ENCODE measurements around the gene LCA5. TPM values are rescaled to one million over a fixed set of nuclear protein-coding genes. Genes with fewer than 3 reads are reported as not detected.

Gene LCA5
- total RNA-seq, 1 experiment from 2014 or later = 2.3 TPM

GRCh38 chr6:79495246-79495645 lies 42.0 kb downstream of the LCA5 start:
- H3K23ac ChIP-seq (ENCODE audit: insufficient read length, low read depth, low read length) = no peak overlapping the region
- peaks cover 7 to 12% of the 10 kb centered on the region in 2 experiments for H3K4me1 Mint-ChIP-seq
- H2AK5ac ChIP-seq (ENCODE audit: insufficient read length, low read length) = no peak overlapping the region
- H2BK12ac ChIP-seq (ENCODE audit: insufficient read length, low read depth, low read length) = no peak overlapping the region
- H4K20me1 ChIP-seq (ENCODE audit: control insufficient read depth, insufficient read depth, insufficient read length) = no peaks in the 10 kb centered on the region
- no peak overlapping the region for H2BK5ac ChIP-seq (ENCODE audit: insufficient read length, low read length)
- no CpG with 5 or more reads among the region's 10 CpGs for WGBS (ENCODE audit: extremely low coverage, insufficient read length, low lambda C conversion rate)
- H4K5ac ChIP-seq (ENCODE audit: insufficient read length, low read depth, low read length) = no peak overlapping the region
- H2AFZ ChIP-seq (ENCODE audit: low read length) = no peak overlapping the region
- H3K79me2 ChIP-seq (ENCODE audit: insufficient read depth, low read length) = no peaks in the 10 kb centered on the region
- no peak overlapping the region for H3K18ac ChIP-seq (ENCODE audit: insufficient read length, low read depth, low read length)
- H3K23me2 ChIP-seq (ENCODE audit: insufficient read length, low read depth, low read length, poor library complexity, severe bottlenecking) = no peaks in the 10 kb centered on the region
- H3K9ac ChIP-seq (ENCODE audit: extremely low read depth, insufficient read length, low read length) = no peak overlapping the region
- H3K27ac Mint-ChIP-seq = peak overlapping the region in 1 of 3 experiments; percentile 59; a peak in 1 of 7 replicates
- H3K27me3 Mint-ChIP-seq (ENCODE audit: low read depth) = no peaks in the 10 kb centered on the region
- no peaks in the 10 kb centered on the region; a peak in 1 of 5 replicates for H3K9me3 Mint-ChIP-seq
- H3K36me3 Mint-ChIP-seq (ENCODE audit: insufficient read depth in 1 of 3, low read depth in 3 of 3) = no peaks in the 10 kb centered on the region
- H3K27ac ChIP-seq (ENCODE audit: insufficient read length, low read depth, low read length) = no peak overlapping the region
- H4K8ac ChIP-seq (replicated peaks; ENCODE audit: insufficient read length, low read depth, low read length) = no peak overlapping the region
- no peak overlapping the region for H3K4me2 ChIP-seq (ENCODE audit: insufficient read depth, insufficient read length, low read length)
- H2BK20ac ChIP-seq (ENCODE audit: low read depth, low read length, poor library complexity, severe bottlenecking) = no peak overlapping the region
- no peak overlapping the region for H3T11ph ChIP-seq (ENCODE audit: low read length)
- no peaks in the 10 kb centered on the region for H3K9me3 ChIP-seq (ENCODE audit: control insufficient read depth, low read depth, low read length)
- H3K79me1 ChIP-seq (ENCODE audit: insufficient read depth, low read depth, low read length, poor library complexity, severe bottlenecking) = no peaks in the 10 kb centered on the region
- H3K56ac ChIP-seq (ENCODE audit: insufficient read length, low read depth, low read length) = no peak overlapping the region
- no peak overlapping the region for H2BK15ac ChIP-seq (ENCODE audit: low read depth, low read length)
- no peak overlapping the region for H3K4ac ChIP-seq (ENCODE audit: low read depth, low read length)
- H2BK120ac ChIP-seq (ENCODE audit: low read depth, low read length, poor library complexity, severe bottlenecking) = no peak overlapping the region
- no peak overlapping the region for H3K14ac ChIP-seq (ENCODE audit: insufficient read depth, low read length)
- no peaks in the 10 kb centered on the region for H3K27me3 ChIP-seq (ENCODE audit: insufficient read depth, low read length)
- DNase-seq = no peak
- H3K4me3 Mint-ChIP-seq = no peak overlapping the region
- no peak overlapping the region for H4K91ac ChIP-seq (ENCODE audit: insufficient read length, low read depth, low read length)
- TF ChIP-seq CTCF (conservative IDR thresholded peaks at IDR 0.05) = no peak
- H3K4me1 ChIP-seq (ENCODE audit: insufficient read depth, low read length) = 0 out of 2 replicates have a peak, but pooled peaks cover 2% of the 10 kb centered on the region
